GM03348 (cell line): Measurements from ENCODE around the gene CPNE8.

Experiments
- DNase-seq: peaks from one replicate; pipeline ENCODE4 v3.0.0; 2012; ENCODE audit warnings: low spot score

The CPNE8 gene

GRCh38 chr12:38895446-38895845 is 9.9 kb downstream of the CPNE8 start:
- DNase-seq: no peak

GRCh38 chr12:38892976-38893375 is 12.4 kb downstream of the CPNE8 start:
- DNase-seq: no peak

DNA sequence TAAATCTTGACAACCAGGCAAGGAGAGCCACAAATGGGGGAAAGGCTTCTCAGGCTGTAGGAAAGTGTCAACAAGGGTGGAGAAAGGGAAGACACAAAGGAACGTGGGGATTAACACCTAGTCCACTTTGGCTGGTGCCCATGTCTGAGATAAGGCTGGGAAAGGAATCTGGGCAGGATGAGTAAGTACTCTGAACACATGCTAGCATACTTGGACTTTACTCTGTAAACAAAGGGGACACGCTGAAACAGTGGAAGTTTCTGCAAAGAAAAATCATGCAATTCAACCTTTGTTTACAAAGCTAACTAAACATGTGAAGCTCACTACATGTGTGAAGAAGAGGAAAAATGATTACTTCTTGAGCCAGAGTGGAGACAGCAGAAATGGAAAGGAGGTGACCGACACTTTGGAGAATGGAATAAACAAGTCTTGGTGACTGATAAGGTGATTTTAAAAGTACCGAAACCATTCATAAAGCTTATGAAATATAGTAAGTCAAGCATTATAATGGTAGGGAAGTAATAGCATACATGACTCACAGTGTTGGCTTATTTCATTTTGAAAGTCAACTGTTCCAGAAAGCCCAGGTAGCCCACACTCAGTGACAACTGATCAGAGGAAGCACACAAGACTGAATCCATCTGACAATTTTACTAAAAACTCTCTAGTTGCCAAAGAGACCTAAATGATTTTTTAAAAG is 13.2 kb downstream of the CPNE8 start:
- no peak for DNase-seq

DNA sequence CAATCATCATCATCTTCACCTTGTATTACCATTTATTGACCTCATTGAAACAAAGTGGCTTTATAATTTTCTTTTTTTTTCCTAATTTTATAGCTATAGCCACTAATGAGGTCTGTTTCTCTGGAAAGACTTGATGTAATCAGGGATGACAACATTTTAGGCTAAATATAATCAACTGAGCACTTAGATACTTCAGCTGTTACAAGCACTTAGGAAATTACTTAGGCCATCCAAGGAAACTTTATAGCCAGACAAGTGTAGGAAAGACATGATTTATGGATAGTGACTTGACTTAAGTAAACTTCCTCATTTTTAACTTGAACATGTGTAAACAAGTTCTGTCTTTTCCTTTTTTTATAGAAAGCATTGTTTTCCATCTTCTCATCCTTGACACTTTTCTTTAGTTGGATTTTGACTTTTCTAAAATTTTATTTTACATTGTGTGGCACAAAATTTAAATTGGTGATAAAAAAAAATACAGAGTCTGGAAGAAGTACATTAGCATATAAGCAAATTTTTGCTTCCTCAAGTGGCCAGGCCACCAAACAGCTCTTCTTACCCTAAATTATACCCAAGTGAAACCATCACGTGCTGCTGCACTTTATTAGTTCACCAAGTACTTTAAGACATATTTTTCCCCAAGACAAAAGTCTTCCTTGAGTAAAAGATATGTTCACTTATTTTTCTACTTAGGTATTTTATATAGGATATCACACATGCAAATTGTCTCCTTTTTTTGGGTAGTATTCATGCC is 15.1 kb downstream of the CPNE8 start:
- DNase-seq: no peak

- DNase-seq: no peak
Measured at GRCh38 chr12:38889297-38889815, 16.0 kb downstream of the CPNE8 start.

DNA sequence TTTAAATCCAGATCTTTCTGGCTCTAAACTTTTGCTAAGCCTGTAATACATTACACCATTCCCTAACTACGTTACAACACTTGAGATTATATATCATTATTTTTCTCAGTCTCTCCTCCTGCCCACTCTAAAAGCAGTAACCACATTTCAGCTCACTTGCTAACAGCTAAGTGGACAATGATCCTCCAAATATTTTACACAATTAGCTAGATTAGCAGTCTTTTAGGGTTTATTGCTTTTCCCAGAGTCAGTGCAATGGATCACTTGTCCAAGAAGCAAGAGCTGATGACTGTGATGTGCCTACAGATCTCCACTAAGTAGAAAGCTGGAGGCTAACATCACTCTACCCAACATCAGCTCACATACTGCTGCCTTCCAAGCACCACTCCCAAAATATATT is 17.6 kb downstream of the CPNE8 start:
- no peak for DNase-seq

DNA sequence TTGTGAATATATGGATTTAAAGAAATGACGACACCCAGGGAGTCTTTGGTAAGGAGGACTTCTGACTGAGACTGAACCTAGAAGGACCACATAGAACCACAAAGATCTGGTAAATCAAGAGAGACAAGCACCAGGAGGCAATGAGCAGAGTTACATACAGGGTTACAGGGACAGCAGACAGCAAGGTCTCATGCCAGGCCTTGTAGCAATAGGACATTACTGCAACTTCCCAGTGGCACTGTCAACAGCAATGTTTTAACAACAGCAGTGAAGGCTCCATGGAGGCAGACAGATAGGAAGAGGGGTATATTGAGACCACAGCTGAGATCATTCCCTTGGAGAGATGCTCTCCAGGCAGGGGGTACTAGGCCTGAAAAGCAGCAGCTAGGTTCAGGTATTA is 18.5 kb downstream of the CPNE8 start:
- no peak for DNase-seq

- DNase-seq: no peak
Measured at GRCh38 chr12:38886064-38886463, 19.3 kb downstream of the CPNE8 start.

DNA sequence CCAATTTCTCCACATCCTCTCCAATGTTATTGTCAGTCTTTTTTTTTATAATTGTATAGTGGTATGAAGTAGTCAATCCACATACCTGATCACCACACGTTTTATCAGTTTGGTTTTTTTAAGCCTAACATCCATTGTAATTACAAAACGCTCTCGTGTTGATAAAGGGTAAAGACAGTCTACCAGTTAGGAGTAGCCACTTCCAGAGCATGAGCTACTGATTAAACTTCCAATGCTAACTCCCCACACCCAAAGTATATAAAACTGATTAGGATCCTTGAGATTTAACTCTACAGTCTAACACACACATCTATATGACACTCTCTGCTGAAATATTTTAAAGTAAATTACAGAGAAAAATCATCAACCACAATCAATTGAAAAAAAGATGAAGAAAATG is 20.7 kb downstream of the CPNE8 start:
- DNase-seq: no peak

DNA sequence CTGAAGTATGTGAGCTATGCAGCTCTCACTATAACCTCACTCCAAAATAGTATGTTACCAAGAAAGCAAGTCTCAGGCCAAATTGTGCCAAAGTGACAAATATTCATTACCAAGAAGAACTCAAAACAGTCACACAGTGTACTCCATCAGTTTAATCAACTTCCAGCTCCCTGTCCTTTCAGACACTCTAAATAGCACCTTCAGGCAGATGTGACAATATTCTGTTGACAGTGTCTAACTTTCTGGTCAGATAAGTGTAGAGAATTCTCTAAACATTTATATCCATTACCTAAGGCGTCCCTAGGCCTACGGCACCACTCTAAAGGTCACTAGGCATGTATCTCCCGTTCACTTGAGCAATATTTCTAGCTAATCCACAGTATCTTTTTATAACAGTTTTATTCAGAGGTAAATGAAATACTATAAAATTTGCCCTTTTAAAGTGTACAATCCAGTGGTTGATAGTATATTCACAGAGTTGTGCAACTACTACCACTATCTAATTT is 21.7 kb downstream of the CPNE8 start:
- DNase-seq: no peak

DNA sequence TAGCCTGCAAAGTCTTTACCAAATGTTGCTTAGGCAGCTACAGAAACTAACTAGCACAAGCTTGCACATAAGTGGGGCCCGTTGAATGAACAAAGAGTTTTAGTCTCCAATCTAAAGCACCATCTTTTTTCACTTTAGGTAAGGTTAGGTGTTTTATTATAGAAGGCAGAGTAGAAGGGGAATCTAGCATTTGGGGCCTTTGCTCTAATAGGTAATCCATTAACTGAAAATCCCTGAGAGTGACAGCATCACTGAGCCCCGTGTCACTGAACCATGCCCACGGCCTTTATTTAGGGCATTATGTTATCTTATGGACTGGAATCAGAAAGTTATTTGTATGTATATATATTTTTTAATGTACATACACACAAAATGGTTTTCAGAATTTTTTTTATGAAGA is 25.1 kb downstream of the CPNE8 start:
- DNase-seq: no peak

DNA sequence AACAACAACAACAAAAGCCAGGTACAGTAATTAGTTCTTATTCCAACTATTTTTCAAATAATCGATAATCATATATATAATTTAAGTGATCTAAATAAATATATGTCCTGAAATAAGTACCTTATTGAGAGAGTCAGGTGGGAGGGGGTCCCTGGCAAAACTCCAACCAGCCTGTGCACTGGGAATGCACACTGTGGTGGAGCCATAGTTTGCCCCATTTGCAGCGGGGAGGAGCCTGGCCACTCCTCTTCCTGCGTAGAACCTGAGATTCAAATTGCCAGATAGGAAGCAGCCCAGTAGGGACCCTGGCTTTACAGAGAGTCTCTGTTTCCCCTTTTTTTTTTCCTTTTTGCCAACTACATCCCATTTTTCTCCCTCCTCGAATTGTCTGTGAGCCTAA is 26.4 kb downstream of the CPNE8 start:
- no peak for DNase-seq

DNA sequence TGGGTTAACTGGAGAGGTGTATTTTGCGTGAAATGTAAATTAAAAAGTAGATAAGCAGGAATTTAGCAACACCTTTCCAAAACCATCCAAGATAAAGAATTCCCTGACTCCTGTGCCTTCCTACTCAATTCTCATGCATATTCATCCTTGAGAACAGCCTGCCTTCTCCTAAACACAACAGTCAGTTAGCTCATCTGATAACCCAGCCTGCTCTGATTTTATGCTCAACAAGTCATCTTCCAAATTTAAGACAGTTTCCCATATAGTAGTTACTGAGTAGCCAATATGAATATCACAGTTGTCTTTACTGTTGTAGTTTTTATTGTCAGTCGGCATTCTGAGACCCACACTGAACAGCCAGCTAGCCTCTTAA is 27.1 kb downstream of the CPNE8 start:
- DNase-seq: no peak

- DNase-seq: no peak
Measured at GRCh38 chr12:38875586-38876228, 29.7 kb downstream of the CPNE8 start.

- no peak for DNase-seq
Measured at GRCh38 chr12:38872561-38872960, 32.8 kb downstream of the CPNE8 start.

- DNase-seq: no peak
Measured at GRCh38 chr12:38872156-38872555, 33.2 kb downstream of the CPNE8 start.

GRCh38 chr12:38869036-38869435 is 36.4 kb downstream of the CPNE8 start:
- DNase-seq: no peak

DNA sequence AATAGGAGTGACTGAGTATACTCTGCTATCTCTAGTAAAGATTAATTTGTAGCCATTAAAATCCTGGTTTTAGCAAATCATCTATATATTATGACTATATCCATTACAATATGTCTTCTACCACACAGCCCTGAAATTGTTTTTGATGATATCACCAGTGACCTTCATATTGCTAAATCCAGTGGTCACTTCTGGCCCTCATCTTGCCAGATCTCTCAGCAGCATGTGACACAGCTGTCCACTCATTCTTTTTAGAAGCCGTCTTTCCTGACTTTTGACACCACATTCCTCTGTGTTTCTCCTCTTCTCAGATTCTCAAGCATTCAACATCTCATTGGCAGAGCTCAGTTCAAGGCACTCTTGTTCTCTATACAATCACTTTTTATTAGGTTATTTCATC is 54.9 kb downstream of the CPNE8 start:
- DNase-seq: no peak

DNA sequence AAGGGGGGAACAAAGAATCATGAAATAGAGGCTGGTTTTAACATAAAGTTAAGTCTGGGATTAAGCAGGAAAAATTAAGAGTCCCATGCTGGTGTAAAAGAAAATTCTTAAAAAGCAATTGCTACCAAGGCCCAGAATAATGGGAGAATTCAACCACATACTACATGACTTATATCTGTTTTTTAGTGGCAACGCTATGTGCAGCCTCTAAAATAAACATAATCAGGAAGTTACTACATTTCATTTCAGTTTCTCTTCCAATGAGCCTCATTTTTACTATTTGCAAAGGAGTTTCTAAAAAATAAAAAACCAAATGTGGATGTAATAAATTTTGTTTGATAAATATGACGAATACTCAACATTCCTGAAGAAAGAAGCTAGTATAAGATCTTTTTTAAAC is 58.1 kb downstream of the CPNE8 start:
- DNase-seq: no peak

DNA sequence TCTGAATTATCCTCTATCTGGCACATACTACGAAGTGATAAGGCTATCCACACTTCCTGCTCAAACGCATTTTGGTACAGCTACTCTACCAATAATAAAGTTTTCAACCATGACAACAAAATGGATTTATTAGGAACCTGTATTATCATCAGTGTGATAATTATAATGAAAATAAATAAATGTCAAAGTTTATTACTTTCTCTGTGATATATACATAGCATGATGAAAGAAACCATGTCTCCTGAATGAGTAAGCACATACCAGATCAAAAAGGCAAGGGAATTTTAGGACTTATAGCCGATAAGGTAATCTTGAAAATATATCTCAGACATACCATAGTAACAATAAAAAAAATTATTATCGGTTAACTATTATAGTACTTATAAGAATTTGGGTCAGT is 61.1 kb downstream of the CPNE8 start:
- no peak for DNase-seq

GRCh38 chr12:38838056-38838850 is 67.1 kb downstream of the CPNE8 start:
- DNase-seq: no peak

GRCh38 chr12:38831715-38832114 is 73.7 kb downstream of the CPNE8 start:
- no peak for DNase-seq
